ENCODE results near the gene CNGA2.

DNA sequence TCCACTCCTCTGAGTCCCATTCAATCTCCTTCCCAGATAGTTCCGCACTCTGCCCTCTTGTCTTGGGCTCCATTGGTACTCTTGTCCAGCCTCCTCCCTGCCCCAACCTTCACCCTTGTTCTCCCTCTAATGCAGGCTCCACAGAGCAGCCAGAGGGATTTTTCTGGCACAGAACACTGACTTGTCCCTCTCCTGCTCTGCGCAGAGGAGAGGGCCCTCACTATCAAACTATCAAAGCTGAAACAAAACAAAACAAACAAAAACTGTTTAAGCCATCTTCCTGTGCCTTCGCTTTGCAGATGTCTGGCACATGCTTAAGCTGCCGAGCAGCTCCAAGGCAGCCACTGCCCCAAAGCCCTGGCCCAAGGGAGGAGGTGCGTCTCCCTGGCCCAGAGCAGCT is 2.9 kb downstream of the CNGA2 start:
- TF ChIP-seq TCF12 (IDR thresholded peaks at IDR 0.05; ENCODE audit: low read depth) (no peak), TAF1 (IDR thresholded peaks at IDR 0.05; ENCODE audit: low read depth) (no peak), FOXM1 (IDR thresholded peaks at IDR 0.05; ENCODE audit: borderline replicate concordance, low read depth) (no peak), EP300 (IDR thresholded peaks at IDR 0.05; ENCODE audit: borderline replicate concordance) (no peak)
